Measurements from ENCODE around the gene YIPF2. TPM values are rescaled to one million over a fixed set of nuclear protein-coding genes. Genes with fewer than 3 reads are reported as not detected.

Gene YIPF2
- total RNA-seq, 1 donor from 2014 or later: 68.4 TPM

DNA sequence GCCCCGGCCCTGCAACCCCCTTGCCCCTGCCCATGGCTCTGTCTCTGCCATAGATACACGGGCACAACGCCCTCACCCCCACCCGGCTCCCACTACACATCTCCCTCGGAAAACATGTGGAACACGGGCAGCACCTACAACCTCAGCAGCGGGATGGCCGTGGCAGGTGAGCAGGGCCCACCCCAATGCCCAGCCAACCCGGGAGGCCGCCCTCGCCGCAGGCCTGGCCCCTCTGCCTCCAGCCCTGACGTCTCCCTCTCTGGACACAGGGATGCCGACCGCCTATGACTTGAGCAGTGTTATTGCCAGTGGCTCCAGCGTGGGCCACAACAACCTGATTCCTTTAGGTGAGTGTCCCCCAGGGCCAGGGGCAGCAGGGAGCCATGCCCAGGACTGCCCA, 7.7 kb downstream of the YIPF2 start:
- no peaks in the 10 kb centered on the region for H3K9me3 Mint-ChIP-seq (ENCODE audit: unreplicated experiment)
- H3K36me3 Mint-ChIP-seq (ENCODE audit: unreplicated experiment): peaks cover 21% of the 10 kb centered on the region
- no peak for DNase-seq (ENCODE audit: extremely low spot score, unreplicated experiment)
- no peaks in the 10 kb centered on the region for H3K27me3 Mint-ChIP-seq (ENCODE audit: unreplicated experiment)
- TF ChIP-seq, protein P1, sequence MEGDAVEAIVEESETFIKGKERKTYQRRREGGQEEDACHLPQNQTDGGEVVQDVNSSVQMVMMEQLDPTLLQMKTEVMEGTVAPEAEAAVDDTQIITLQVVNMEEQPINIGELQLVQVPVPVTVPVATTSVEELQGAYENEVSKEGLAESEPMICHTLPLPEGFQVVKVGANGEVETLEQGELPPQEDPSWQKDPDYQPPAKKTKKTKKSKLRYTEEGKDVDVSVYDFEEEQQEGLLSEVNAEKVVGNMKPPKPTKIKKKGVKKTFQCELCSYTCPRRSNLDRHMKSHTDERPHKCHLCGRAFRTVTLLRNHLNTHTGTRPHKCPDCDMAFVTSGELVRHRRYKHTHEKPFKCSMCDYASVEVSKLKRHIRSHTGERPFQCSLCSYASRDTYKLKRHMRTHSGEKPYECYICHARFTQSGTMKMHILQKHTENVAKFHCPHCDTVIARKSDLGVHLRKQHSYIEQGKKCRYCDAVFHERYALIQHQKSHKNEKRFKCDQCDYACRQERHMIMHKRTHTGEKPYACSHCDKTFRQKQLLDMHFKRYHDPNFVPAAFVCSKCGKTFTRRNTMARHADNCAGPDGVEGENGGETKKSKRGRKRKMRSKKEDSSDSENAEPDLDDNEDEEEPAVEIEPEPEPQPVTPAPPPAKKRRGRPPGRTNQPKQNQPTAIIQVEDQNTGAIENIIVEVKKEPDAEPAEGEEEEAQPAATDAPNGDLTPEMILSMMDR (IDR thresholded peaks at IDR 0.05): no peak
- no peak overlapping the region for H3K27ac Mint-ChIP-seq (ENCODE audit: unreplicated experiment)
- peaks cover 3% of the 10 kb centered on the region for H3K4me1 Mint-ChIP-seq (ENCODE audit: unreplicated experiment)
- no peak overlapping the region for H3K4me3 Mint-ChIP-seq (ENCODE audit: unreplicated experiment)

- H3K4me1 Mint-ChIP-seq (ENCODE audit: unreplicated experiment): peaks cover 8% of the 10 kb centered on the region
- H3K27me3 Mint-ChIP-seq (ENCODE audit: unreplicated experiment): no peaks in the 10 kb centered on the region
- H3K27ac Mint-ChIP-seq (ENCODE audit: unreplicated experiment): no peak overlapping the region
- H3K36me3 Mint-ChIP-seq (ENCODE audit: unreplicated experiment): peaks cover 19% of the 10 kb centered on the region
- H3K9me3 Mint-ChIP-seq (ENCODE audit: unreplicated experiment): no peaks in the 10 kb centered on the region
- no peak overlapping the region for H3K4me3 Mint-ChIP-seq (ENCODE audit: unreplicated experiment)
- no peak for DNase-seq (ENCODE audit: extremely low spot score, unreplicated experiment)
- TF ChIP-seq, protein P1 (IDR thresholded peaks at IDR 0.05): no peak
Measured at GRCh38 chr19:10920288-10920655, 8.2 kb downstream of the YIPF2 start.

DNA sequence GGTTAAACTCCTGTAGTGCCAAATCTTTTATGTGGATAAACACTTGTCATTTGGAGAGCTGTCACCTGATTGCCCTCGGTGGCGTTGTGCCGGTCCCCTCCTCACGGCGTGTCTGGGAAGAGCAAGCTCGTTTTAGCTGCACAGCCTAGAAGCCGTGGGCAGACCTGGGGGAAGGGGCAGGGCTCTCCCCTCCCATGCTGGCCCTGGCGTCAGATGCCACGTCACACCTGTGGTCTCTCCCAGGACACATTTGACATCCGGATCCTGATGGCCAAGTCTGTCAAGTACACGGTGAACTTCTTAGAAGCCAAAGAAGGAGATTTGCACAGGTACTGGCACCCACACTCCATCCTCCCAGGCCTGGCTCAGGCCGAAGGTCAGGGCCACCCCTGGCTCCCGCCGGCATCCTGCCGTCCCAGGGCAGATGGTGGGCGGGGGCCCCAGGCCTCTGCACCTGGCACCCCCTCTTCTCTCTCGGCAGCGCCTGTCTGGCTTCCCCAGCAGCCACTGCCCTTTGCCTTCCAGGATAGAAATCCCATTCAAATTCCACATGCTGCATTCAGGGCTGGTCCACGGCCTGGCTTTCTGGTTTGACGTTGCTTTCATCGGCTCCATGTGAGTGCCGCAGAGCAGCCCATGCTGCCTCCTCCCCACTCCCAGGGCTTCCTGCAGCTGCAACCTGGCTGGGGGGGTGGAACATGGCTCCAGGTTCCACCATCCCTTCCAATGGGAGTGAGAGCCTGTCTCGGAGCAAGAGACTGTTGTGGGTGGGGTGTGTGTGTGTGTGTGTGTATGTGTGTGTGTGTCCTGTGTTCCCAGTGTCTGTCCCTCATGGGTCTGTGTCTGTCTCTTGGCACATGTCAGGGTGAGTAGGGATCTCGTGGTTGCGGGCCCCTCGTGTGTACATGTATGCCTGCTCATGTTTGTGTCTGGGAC, 8.8 kb downstream of the YIPF2 start:
- TF ChIP-seq, protein P1 (IDR thresholded peaks at IDR 0.05): no peak
- Mint-ChIP-seq H3K27me3 (ENCODE audit: unreplicated experiment) (no peaks in the 10 kb centered on the region), H3K9me3 (ENCODE audit: unreplicated experiment) (no peaks in the 10 kb centered on the region), H3K36me3 (ENCODE audit: unreplicated experiment) (peaks cover 17% of the 10 kb centered on the region), H3K27ac (ENCODE audit: unreplicated experiment) (no peak overlapping the region), H3K4me1 (ENCODE audit: unreplicated experiment) (peaks cover 14% of the 10 kb centered on the region), H3K4me3 (ENCODE audit: unreplicated experiment) (no peak overlapping the region)
- no peak for DNase-seq (ENCODE audit: extremely low spot score, unreplicated experiment)

GRCh38 chr19:10918359-10918758, 10.1 kb downstream of the YIPF2 start:
- DNase-seq (ENCODE audit: extremely low spot score, unreplicated experiment): no peak
- Mint-ChIP-seq H3K27me3 (ENCODE audit: unreplicated experiment) (no peaks in the 10 kb centered on the region), H3K9me3 (ENCODE audit: unreplicated experiment) (no peaks in the 10 kb centered on the region), H3K4me1 (ENCODE audit: unreplicated experiment) (peaks cover 16% of the 10 kb centered on the region), H3K36me3 (ENCODE audit: unreplicated experiment) (peaks cover 13% of the 10 kb centered on the region), H3K27ac (ENCODE audit: unreplicated experiment) (no peak overlapping the region), H3K4me3 (ENCODE audit: unreplicated experiment) (no peak overlapping the region)
- TF ChIP-seq, protein P1 (IDR thresholded peaks at IDR 0.05): no peak

DNA sequence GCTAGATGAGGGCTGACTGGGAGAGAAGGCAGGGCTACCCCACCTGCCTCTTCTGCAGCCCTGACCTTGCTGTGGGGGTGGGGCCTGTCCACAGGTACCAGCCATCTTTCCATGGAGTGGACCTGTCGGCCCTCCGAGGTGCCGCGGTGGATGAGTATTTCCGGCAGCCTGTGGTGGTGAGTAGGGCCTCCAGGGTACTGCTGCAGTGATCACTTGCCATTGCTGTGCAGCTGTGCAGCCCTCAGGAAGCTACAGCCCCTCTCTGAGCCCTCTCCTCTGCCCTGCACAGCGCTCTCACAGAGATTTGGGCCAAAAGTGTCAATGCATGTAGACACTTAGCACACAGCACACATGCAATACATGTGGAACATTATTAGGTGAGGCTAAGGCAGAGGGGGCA, 11.8 kb downstream of the YIPF2 start:
- DNase-seq (ENCODE audit: extremely low spot score, unreplicated experiment): no peak
- no peak overlapping the region for H3K4me3 Mint-ChIP-seq (ENCODE audit: unreplicated experiment)
- H3K4me1 Mint-ChIP-seq (ENCODE audit: unreplicated experiment): peaks cover 16% of the 10 kb centered on the region
- TF ChIP-seq, protein P1 (IDR thresholded peaks at IDR 0.05): no peak
- peaks cover 17% of the 10 kb centered on the region for H3K36me3 Mint-ChIP-seq (ENCODE audit: unreplicated experiment)
- H3K27ac Mint-ChIP-seq (ENCODE audit: unreplicated experiment): no peak overlapping the region
- H3K9me3 Mint-ChIP-seq (ENCODE audit: unreplicated experiment): no peaks in the 10 kb centered on the region
- H3K27me3 Mint-ChIP-seq (ENCODE audit: unreplicated experiment): no peaks in the 10 kb centered on the region
